Activated naive CD8-positive, alpha-beta T cell treated with anti-CD3 and anti-CD28 coated beads, Interleukin-2, amount 10 ng/mL, durations not matched to agents 7 days and 5 days (primary cell): Measurements from ENCODE around the gene FAM83D. TPM values are rescaled to one million over a fixed set of nuclear protein-coding genes. Genes with fewer than 3 reads are reported as not detected.
"Not testable (repeated sequence)": the region's sequence is repeated elsewhere in the genome, so short reads cannot be mapped to it uniquely, and the experiment has no call there.

Source experiments
- ATAC-seq: fragments of 150-1000 bp; cut with Tn5 transposase; one replicate; pipeline ENCODE4 v1.10.0; 2021; ENCODE audit warnings: low read depth, moderate library complexity
- POLR2A ChIA-PET: fragments of 350-600 bp; sonication (Branson Sonifier 250); formaldehyde crosslinking; loops from one replicate; lab custom pipeline; 2021; ENCODE audit warnings: antibody characterized with exemption; lab: Charles Lee
- DNase-seq: peaks from one replicate; pipeline ENCODE4 v3.0.0; 2021
- H3K27ac Mint-ChIP-seq: one replicate; pipeline ENCODE4 v1.8.0; 2022; ENCODE audit warnings: mild to moderate bottlenecking, mixed read lengths
- H3K27me3 Mint-ChIP-seq: one replicate; pipeline ENCODE4 v1.8.0; 2022; ENCODE audit warnings: mild to moderate bottlenecking, moderate library complexity, mixed read lengths
- H3K36me3 Mint-ChIP-seq: one replicate; pipeline ENCODE4 v1.8.0; 2021; ENCODE audit warnings: mild to moderate bottlenecking, mixed read lengths
- H3K4me1 Mint-ChIP-seq: one replicate; pipeline ENCODE4 v1.8.0; 2021; ENCODE audit warnings: mixed read lengths
- H3K4me3 Mint-ChIP-seq: one replicate; pipeline ENCODE4 v1.8.0; 2022; ENCODE audit warnings: mild to moderate bottlenecking, moderate library complexity, mixed read lengths
- H3K9me3 Mint-ChIP-seq: one replicate; pipeline ENCODE4 v1.8.0; 2021; ENCODE audit warnings: mixed read lengths
- total RNA-seq, 2 experiments: library from RNA; stranded (reverse); gene quantifications; one replicate each; pipeline ENCODE4 v1.2.3, GENCODE V29; 2021

The FAM83D gene
- total RNA-seq, 2 experiments from 2014 or later, result 14.4 to 15.4 TPM

DNA sequence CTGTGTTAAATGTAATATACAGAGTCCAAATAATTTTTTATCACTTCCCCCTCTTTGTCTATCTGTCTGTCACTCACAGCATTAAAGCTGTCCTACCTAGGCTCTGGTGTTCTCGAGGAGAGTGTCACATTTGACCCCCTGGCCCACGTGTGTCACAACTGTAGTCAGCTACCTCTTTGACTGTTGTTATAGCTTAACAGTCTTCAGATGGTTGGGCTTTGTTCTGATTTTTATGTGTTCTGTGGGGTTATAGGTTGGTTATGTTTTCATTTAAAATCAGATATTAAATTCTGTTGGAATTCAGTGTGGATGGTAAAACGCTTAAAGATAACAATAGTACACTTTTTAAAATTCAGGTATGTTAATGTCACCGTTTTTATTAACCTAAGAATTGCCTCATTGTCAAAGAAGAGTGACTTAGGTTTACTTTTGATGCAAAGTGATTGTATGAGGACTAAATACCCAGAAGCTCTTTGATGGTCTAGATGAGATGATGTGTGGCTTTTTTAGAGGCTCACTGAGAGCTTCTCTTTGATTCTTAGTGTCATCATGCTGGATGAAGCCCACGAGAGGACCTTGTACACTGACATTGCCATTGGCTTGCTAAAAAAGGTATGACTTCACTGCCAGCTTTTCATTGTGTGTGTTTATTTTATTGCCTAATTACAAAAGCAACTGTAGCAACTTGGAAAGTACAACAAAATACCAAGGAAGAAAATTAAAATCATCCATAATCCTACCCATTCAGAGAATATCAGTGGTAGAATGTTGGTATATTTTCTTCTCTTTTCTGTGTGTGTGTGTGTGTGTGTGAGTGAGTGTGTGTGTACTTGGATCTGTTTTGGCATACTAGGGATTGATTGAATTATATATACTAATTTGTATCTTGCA is 65.8 kb downstream of the FAM83D start:
- DNase-seq, result no peak
- H3K36me3 Mint-ChIP-seq, result peaks cover 29% of the 10 kb centered on the region
- ATAC-seq, result no peak
- no peaks in the 10 kb centered on the region for H3K27me3 Mint-ChIP-seq
- peaks cover 16% of the 10 kb centered on the region for H3K4me1 Mint-ChIP-seq
- H3K27ac Mint-ChIP-seq, result no peak overlapping the region
- no peaks in the 10 kb centered on the region for H3K9me3 Mint-ChIP-seq
- H3K4me3 Mint-ChIP-seq, result no peak overlapping the region
- POLR2A ChIA-PET, result interaction anchor here (0.9 kb wide), 1 partner anchor 30 kb away, joined by 4 read pairs; the partner anchor contains the start of gene DHX35

DNA sequence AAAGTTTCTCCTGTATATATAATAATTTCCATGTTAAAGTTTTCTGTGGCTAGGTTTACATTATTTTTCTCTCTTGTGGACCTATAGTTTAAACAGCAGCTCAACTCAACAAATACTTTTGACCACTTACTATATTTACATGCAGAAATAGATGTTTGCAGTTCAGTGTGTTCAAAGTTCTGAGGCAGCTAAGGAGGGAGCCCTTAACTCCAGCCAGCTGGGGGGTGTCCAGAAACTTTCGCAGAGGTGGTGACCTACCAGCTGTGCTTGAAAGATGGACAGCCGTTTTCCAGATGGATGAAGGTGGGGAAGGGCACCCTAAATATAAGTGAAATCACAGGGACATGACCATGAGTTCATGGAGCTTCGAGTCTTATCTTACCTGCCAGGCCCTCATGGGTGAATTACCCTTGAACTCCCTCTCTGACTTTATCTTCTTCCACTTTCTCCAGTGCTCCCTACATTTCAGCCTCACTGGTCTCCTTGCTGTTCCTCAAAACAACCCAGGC is 69.4 kb downstream of the FAM83D start:
- ATAC-seq (no peak), DNase-seq (no peak)
- Mint-ChIP-seq H3K36me3 (peaks cover 29% of the 10 kb centered on the region), H3K27ac (no peak overlapping the region), H3K27me3 (no peaks in the 10 kb centered on the region), H3K4me1 (peaks cover 28% of the 10 kb centered on the region), H3K9me3 (no peaks in the 10 kb centered on the region), H3K4me3 (no peak overlapping the region)
- POLR2A ChIA-PET, result interaction anchor here (0.6 kb wide), 2 partner anchors 50 to 120 kb away, joined by 3 to 5 read pairs; no protein-coding TSS in a partner anchor

DNA sequence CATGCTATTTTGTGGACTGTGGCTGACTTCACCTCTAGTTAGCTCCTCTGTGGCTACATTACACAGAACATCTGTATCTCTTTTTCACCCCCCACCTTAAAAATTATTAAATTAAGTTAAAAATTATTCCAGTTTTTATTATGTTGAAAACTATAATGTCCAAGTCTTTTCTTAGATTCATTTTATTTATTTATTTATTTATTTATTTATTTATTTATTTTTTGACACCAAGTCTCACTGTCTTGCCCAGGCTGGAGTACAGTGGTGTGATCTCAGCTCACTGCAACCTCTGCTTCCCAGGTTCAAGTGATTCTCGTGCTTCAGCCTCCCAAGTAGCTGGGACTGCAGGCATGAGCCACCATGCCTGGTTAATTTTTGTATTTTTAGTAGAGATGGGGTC is 70.6 kb downstream of the FAM83D start:
- not testable (repeated sequence) for H3K27ac Mint-ChIP-seq, H3K4me3 Mint-ChIP-seq, DNase-seq, ATAC-seq, H3K9me3 Mint-ChIP-seq, H3K27me3 Mint-ChIP-seq
- peaks cover 27% of the 10 kb centered on the region for H3K4me1 Mint-ChIP-seq
- POLR2A ChIA-PET, result interaction anchor here (1.7 to 1.8 kb wide), 2 partner anchors 12 to 192 kb away, joined by 5 read pairs; partner anchors contain the start of gene PPP1R16B
- H3K36me3 Mint-ChIP-seq, result peaks cover 30% of the 10 kb centered on the region

DNA sequence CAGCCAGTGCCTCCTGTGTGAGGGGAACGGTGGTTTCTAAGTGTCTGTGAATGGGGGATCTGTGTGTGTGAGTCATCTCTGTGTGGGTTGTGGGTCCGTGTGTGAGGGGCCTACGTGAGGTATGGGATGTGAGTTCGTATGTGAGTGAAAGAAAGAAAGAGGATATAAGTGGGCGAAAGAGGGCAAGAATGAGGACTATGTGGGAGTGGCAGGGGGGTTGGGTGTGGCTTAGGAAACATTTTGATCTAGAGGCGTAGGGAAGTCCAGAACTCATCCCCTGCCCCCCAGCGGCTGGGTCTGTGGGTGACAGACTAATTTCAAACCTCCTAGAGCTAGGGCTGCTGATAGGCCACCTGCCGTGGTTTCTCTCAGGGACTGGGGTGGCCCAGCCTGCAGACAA is 71.4 kb downstream of the FAM83D start:
- H3K27ac Mint-ChIP-seq, result peak overlapping the region; percentile 84
- peaks cover 29% of the 10 kb centered on the region for H3K36me3 Mint-ChIP-seq
- POLR2A ChIA-PET, result interaction anchor here (1.1 to 1.8 kb wide), 4 partner anchors 11 to 192 kb away, joined by 5 to 7 read pairs (median 5); partner anchors contain the start of genes DHX35 and PPP1R16B
- H3K9me3 Mint-ChIP-seq, result no peaks in the 10 kb centered on the region
- peak; percentile 65 for DNase-seq
- peak overlapping the region; percentile 38 for H3K4me3 Mint-ChIP-seq
- peaks cover 22% of the 10 kb centered on the region for H3K4me1 Mint-ChIP-seq
- H3K27me3 Mint-ChIP-seq, result no peaks in the 10 kb centered on the region
- peak; percentile 88 for ATAC-seq

DNA sequence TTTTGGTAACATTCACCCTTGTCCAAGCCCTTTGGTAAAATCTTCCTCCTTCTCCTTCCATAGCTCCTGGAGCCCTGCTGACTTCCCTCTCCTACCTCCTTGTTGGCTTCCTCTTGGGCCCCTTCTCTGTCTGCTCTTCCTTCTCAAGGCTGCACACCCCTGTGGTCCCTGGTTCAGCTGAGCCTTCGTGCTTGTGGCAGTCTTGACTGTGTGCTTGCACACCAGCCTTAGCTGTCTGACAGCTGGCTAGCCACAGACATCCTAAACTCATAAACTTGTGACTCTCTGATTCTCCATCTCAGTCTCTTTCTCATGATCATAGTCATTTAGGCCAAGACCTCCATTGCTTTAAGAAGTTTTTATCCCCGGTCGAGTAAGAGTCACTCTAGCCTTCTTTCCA is 73.0 kb downstream of the FAM83D start:
- Mint-ChIP-seq H3K4me1 (peaks cover 22% of the 10 kb centered on the region), H3K36me3 (peaks cover 37% of the 10 kb centered on the region), H3K9me3 (no peaks in the 10 kb centered on the region), H3K27me3 (no peaks in the 10 kb centered on the region), H3K4me3 (no peak overlapping the region), H3K27ac (peak overlapping the region; percentile 39)
- DNase-seq, result no peak
- ATAC-seq, result no peak
- POLR2A ChIA-PET, result interaction anchor here (1.7 kb wide), 1 partner anchor 13 kb away, joined by 5 read pairs; no protein-coding TSS in a partner anchor

DNA sequence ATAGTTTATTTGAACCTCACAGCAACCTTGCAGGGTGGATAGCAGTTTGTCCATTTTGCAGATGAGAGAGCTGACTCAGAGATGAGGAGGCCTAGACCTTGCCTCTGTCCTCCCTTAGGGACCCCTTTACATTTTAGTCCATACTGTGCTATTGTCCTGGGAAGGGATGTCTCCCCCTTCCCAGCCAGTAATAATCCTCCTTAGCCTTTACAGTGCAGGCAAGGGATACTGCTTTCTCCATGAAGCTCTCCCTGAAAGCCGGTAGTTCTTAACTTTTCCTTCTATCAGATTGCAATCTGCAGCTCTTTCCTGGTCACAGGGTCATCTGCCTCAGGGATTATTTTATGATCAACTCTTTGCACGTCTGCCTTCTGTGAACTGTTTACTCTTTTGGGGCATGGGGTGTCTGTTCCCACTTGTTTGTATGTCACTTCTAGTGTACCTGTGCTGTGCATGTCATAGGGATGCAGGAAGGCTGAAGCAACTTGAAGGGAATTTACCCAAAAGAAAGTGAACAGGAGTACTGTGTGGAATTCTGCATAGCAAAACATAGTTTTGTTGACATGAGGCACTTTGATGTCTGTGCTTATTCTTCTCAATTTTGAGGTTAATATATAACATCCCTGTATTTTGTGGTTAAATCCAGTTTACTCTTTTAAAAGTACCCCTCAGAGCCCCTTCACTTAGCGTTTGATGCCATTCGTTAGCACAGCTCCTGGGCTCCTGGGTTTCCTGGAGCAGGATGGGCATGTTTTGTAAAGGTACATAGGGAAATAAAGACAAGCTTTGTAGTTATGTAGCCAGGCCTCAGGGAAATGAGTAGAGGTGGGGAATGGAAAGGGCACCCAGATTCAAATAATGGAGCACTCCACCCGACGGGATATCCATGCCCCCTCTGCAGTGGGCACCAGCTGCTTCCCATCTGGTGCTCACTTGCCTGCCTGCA is 74.0 kb downstream of the FAM83D start:
- Mint-ChIP-seq H3K27ac (no peak overlapping the region), H3K9me3 (no peaks in the 10 kb centered on the region), H3K36me3 (peaks cover 37% of the 10 kb centered on the region), H3K27me3 (no peaks in the 10 kb centered on the region), H3K4me1 (peaks cover 27% of the 10 kb centered on the region), H3K4me3 (no peak overlapping the region)
- ATAC-seq, result no peak
- no peak for DNase-seq
- POLR2A ChIA-PET, result interaction anchor here (0.6 to 1.1 kb wide), 3 partner anchors 14 to 396 kb away, joined by 3 to 4 read pairs (median 3); no protein-coding TSS in a partner anchor

Other genes starting within 250 kb of the FAM83D start
- gene SLC32A1, start 201.9 kb upstream of the FAM83D start, total RNA-seq, result not detected
- gene ACTR5, start 178.0 kb upstream of the FAM83D start, total RNA-seq, result 10 to 100 TPM; 10.4 to 11.9 TPM
- gene PPP1R16B, start 120.7 kb upstream of the FAM83D start, total RNA-seq, result 10 to 100 TPM; 72.9 to 73.4 TPM
- gene DHX35, start 35.9 kb downstream of the FAM83D start, total RNA-seq, result 10 to 100 TPM; 10.3 to 10.7 TPM